NCI-H2227 (cell line): Measurements from ENCODE around the gene DPP4.
"Not testable (repeated sequence)": the region's sequence is repeated elsewhere in the genome, so short reads cannot be mapped to it uniquely, and the experiment has no call there.

ENCODE experiments used
- DNase-seq: peaks from one replicate; lab custom pipeline; 2025; ENCODE audit not compliant: unreplicated experiment; lab: John Stamatoyannopoulos, UW

Gene DPP4

DNA sequence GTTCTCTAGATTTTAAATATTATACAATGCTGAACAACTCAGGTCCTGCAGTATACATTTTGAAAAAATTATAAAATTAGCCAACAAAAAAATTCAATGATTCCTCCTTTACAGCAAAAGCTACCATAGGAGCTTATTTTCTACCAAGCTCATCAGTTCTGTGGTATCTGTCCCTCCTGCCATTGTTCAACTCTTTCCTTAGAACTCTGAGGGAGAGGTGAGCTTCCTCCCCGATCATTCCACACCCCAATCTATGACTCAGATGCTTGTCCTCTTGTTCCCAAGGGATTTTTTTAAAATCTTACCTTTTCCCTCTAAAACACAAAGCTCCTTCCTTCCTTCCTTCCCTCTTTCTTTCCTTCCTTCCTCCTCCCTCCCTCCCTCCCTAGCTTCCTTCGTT lies 13.5 kb downstream of the DPP4 start:
- DNase-seq: no peak

DNA sequence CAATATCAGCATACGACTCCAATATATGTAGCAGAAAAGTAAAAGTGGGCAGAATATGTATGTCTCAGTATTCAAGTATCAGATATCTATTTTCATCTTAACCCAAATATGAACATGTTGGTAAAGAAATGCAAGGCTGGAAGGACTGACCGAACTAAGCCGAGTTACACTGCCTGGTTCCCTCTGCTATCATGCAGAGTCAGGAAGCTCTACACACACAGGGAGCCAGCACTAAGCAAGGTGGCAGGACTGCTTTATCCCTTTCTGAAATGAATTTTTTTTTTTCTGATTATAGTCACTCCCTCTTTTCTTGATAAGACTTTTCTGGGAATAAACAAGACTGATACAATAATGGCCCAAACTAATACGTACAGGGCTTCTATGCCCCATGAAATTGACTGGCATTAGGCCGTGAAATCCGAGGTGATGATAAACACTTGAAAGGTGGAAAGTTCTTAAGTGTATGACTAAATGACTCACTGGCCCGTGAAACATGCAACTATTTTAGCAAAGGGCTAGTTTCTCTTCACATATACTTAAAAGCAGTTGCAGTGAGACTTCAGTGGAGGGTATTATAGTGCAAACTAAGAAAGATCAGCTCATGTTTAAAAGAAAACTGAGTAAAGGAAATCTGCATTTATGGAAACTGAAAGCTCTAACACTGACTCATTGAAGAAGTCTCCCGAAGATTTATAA lies 14.9 kb downstream of the DPP4 start:
- DNase-seq: no peak

DNA sequence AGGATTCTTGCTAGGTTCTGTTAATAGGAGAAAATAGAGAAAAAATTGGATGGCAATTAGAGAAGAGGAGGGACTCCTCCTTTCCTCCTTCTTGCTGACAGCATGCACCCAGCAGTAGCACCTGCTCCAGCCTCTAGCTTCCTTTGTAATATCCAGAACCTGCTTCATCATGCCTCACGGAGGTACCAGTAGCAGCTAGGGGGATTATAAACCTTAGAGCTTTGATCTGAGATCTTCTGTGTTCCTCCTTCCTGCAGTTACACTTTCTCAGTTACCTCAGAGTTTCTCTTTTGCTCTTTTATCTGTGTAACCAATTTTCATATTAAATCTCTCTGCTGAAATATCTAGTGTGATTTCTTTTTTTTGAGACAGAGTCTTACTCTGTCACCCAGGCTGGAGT lies 16.6 kb downstream of the DPP4 start:
- no peak for DNase-seq

DNA sequence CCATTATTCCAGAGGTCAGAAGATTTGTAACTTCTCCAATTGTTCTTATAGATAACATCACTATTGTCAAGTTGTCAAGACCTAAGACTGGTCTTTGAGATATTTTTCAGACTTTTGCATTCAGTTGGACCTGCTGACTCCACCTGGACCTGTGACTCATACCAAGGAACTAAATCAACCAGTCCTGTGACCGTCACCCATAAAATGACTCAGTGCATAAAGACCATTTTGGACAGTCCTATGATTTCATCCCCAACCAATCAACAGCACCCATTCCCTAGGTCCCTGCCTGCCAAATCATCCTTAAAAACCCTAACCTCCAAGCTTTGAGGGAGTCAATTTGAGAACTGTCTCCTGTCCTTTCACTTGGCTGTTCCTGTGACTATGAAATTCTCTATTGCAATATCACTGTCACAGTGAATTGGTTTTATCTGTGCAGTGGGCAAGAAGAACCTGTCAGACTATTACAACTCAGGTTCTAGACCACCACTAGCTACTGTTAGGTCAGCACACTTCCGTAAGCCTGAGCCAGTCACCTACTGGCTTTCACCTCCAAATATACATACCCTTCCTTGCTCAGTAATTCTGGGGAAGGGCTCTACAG lies 17.1 kb downstream of the DPP4 start:
- no peak for DNase-seq

DNA sequence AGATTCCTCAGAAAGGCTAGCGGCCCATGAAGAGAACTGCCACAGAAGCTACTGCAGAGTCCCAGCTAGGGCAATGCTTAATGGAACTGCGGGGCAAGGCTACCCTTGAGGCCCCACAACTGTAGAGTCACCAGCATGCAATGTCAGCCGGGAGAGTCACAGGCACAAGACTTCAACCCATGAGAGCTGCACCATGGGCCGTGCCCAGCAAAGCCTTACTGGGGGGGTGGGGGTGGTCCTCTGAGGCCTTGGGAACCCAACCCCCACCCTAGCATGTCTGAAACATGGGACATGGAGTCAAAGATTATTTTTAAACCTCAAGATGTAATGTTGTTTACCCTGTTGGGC lies 20.2 kb downstream of the DPP4 start:
- DNase-seq: no peak

DNA sequence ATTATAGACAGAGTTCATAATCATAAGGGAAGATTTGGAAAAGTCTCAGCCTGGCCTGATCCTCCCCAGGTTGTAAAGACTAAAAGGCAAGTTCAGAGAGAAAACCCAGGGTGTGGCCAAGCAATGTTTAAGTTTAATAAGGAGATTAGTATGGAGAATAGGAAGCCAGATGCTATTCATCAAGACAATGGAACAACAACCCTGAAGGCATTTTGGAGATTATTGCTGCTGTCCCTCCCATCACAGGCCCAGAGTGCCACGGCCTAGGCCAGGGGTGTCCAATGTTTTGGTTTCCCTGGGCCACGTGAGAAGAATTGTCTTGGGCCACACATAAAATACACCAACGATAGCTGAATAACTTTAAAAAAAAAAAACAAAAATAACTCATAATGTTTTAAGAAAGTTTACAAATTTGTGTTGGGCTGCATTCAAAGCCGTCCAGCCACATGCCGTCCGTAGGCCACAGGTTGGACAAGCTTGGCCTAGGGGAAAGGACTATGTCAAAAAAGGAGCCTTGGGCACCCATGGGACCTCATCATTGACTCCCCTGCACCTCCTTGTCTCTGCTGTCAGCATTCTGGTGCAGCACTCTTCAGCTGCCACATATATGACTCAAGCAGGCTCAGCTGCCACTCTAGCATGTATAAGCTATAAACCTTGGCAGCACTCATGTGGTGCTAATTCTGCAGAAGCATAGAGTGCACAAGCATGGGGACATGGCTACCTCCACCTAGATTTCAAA lies 20.8 kb downstream of the DPP4 start:
- DNase-seq: no peak

DNA sequence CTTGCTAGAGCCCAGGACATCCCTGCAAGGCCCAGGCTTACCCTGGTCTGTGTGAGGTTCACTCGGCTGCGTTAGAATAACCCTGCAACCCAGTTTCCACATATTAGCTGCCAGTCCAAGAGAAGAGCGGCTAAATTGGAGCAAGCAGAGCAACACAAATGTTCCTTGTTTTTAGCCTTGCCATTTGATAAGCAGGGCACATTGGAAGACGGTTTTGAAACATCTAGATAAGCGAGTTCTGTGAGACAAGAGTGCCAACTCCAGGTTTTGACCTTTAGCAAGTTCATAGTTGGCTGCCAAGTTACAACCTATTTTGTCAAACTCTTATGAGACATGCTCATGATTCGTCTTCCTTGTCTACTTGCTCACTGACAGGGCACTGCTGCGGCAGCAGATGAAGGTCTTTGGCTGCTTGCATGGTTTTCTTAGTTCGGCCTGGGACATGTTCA lies 23.5 kb downstream of the DPP4 start:
- DNase-seq: no peak

DNA sequence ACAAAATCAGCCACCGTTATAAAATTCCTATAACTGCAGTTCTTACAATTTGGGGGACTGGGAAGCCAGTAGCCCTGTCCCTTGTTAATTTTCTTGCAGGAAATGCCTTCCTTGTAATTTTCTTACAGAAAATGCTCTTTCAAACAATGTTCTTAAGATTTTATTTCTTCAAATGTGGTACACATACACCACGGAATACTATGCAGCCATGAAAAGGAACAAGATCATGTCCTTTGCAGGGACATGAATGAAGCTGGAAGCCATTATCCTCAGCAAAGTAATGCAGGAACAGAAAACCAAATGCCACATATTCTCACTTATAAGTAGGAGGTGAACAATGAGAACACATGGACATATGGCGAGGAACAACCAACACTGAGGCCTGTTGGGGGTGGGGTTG lies 24.9 kb downstream of the DPP4 start:
- not testable (repeated sequence) for DNase-seq

DNA sequence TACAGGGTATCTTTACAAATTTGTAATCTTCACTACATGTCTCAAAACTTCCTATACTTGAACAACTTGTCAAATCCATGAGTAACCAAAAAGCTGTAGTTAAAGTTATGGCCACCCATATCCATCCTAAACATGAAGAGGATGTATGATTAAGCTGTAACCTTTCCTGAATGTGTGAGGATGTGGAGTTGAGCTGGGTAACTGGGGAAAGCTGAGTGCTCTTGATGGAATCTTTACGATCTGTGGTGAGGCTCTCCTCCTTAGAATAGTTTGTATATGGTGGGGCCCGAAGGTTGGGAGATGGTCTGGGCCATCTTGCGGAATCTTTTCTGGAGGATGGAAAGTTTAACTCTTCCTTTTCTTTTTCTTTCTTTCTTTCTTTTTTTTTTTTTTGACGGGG lies 29.4 kb downstream of the DPP4 start:
- no peak for DNase-seq

DNA sequence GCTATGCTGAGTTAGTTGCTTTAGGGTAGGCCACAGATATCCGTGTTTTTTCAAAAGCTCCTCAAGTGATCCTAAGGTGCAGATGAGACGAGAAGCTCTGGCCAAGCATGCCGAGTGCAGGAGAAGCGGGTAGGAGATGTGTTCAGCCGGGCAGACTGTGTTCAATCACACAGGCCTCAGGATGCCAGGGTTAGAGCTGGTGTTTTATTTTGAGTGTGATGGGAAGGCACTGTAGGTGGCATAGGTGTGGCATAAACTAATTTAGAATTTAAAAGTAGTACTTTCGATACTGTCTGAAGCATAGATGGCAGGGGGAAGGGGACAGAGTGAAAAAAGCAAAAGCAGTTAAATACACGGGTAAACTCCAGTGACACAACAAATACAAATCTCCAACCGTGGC lies 30.9 kb downstream of the DPP4 start:
- DNase-seq: no peak

DNA sequence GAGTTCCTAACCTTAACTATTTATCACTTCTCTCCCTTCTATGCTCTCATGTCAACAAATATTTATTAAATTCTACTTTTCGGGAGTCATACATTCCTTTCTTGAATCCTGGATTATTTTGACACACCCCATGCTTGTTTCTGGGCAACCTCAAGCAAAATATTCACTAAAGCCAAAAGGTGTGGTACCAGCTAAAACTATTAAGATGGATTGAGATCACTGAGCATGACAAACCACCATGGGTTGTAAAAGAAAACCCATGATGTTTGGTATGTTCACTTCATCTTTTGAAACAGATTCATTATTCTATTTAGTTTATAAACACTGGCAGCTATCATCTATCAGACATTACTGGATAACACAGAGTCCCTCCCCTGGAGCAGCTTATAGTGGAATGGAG lies 32.5 kb downstream of the DPP4 start:
- DNase-seq: no peak

DNA sequence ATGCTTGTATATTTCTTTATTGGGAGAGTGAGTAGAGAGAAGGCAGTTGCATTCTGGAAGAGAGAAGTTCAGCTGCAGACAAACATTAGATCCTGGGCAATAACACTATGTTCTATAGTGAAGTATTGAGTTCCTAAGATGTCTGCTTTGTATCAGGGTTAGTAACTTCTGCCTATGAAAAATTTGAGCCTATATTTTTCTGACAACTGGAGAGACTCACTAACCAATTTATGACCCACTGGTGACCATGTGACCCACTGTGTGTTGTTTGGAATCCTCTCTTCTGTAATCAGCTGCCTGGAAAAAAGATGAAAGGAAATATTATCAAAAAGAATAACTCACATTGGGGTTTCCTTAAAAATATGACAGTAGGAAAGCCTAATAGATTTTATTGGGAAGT lies 35.3 kb downstream of the DPP4 start:
- DNase-seq: no peak

DNA sequence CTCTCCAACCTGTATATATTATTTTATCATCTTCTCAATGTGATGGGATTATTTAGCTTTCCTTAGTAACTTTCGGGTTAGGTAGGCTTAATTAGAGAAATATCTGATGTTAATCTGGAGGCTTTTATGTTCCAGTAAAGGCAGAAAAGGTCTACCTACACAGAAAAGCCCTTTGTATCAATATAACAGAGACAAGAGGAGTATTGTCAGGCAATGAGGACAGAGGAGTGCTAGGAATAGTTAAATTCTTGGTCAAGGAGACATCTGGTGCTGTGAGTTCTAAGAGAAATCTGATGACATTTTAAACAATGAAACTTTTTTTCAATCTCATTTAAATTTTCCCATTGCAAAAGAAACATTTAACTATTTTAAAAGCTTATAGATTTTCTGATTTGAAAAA lies 36.1 kb downstream of the DPP4 start:
- no peak for DNase-seq

DNA sequence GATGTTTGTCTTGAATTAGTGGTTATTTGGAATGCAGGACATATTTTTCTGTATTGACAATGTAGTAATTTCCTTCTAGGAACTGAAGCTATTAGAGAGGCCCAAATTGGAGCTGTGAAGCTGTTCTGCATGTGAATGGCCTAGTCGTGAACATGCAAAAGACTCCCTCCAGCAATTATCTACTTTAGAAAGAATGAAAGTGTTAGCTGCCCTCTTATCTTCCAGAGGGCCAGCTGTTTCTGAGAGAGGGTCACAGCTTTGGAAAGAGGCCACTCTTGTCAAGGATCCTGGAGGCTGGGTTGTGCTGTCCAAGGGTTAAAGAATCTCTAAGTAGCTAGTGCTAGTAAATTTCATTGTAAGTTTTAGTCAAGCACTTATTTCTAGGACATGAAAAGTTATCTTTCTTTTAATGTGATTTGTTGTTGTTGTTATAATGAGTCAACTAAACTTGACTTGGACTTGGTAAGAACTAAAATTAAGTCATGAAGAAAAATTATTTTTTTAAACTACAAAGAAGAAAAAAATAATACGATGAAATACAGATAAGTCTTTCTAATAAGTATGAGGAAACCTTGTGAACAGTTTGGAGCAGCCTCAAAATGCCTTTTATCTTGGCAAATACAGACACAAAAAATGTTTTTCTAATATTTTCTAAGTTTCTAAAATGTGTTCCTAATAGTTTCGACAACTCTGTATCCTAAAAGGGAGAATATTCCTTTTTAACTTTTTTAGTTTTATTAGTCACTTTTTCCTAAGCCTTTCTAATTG lies 36.8 kb downstream of the DPP4 start:
- no peak for DNase-seq

DNA sequence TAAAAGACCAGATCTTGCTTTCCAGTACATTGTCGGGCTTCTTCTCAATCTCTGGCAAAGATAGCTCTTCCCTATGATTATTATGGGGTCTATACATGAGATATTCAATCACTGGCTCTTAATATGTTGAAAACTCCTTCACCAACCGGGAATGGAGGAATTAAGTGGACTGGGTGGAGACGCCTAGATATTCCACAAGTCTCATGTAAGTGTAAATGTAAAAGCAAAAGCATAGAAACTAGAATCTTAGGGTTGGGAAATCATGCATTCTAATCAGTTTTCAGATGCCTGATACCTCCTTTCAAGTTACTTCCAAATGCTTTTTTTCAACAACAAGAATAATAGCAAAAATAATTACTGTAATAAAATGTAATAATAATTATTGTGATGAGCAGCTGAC lies 38.0 kb downstream of the DPP4 start:
- DNase-seq: no peak

DNA sequence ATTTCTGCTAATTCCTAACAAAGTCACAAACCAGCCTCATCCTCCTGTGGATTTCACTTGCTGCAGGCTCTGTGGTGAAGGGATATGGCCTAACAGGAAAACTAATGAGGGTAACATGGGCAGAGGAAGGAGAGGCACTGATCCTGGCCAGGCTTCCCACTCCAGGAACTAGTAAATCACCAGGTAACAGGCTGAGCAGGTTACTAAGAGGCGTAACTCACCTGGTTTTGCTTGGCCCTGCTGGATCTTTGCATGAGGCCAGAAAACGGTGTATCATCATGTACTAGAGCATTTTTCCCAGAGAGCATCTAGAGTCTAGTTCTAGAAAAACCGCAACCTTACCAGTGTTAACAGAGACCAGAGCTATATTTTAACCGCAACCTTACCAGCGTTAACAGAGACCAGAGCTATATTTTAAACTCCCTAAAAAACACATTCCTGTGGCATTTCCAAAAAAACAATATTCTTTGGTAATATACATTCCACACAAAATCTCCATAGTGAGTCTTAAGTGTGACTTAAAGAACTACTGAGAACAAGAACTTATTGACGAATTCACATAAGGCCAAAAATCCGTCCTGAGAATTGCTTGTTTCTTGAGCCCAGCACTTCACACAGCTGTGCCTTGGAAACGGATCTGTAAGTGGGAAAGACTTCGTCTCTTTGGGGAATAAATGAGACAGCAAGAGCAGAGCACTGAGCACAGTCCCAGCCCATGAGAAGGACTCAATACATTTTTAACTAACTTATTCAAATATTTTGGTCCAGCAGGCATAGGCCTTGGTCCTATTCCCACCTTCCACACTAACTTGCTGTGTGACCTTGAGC lies 43.4 kb downstream of the DPP4 start:
- no peak for DNase-seq

DNA sequence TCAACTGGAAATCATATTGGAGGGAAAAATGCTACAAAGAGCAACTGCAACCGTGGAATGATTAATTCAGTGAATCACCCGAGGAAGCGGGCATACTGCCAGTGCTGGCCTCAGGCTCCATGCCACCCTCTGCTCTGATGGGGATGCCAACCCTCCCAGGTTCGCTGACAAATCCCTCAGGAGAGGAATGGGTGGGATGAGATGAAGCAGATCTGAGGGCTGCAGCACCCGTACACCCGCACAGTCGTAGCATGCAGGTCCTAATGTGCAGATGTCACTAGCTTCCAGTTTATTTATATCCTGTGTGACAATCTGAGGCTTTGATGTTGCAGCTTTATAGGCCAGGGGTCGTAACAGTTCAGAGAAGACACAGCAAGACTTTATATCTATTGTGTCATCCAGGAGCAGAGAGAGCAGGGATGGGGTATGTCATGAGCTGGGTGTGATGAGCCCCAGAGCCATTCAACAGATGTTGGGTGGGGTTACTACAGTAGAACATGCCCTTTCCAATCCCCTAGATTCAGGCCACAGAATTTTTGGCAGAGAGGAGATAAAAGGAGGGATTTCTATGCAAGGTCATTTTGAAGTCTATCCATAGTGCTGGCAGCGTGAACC lies 44.6 kb downstream of the DPP4 start:
- DNase-seq: no peak

DNA sequence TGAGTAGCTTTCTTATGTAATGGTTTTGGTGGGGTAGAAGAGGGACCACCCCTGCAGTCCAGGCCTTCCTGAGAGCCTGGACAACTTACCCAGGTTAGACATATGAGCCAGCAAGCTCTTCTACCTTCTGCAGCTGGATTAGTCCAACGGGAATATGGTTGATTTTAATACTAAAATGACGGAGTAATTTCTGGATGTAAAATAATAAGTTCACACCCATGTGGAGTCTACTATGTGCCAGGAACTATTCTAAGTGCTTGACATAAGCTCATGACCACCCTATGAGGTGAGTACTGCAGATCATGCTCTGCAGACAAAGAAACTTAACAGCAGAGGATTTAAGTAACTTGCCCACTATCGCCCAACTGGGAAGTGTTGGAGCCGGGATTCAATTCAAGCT lies 45.5 kb downstream of the DPP4 start:
- no peak for DNase-seq

DNA sequence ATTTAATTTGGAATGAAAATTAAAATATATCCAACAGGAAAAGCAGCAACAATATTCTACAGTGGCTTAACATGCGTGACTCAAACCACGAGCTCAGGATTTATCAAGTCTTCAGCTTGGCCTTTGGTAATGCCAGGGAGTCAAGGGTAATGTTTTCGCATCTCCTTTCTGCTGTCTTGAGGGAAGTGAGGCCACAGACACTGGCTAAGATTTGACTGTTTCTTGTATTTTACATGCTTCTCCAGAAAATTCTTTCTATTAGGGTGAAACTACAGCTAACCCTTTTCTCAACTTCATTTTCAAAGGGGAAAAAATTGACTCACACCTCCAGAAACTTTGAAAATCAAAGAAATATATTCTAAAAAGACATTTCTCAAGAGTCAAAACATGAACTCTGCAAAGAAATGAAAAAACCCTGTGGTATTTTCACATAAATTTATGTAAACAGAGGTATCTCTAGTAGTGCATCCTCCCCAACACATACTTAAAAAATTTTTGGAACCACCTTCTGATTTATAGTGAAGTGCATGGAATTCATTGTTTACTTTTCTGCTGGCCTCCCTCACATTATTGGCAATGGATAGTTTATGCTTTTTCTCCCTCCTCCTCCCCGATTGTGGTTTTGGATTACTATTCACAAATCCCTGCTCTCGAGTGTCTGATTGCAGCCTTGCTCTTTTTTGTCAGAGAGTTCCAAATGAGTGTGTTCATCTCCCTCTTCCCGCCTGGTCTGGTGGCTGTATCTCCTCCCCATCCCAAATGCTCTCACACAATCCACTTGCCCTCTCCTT lies 48.7 kb downstream of the DPP4 start:
- DNase-seq: no peak
